GOT3 (cell line): ENCODE data around the gene PRSS1.
"Not testable (repeated sequence)": the region's sequence is repeated elsewhere in the genome, so short reads cannot be mapped to it uniquely, and the experiment has no call there.

Experiments used
- DNase-seq: peaks from one replicate; lab custom pipeline; 2025; ENCODE audit warnings: mixed read lengths; lab: John Stamatoyannopoulos, UW

The PRSS1 gene

DNA sequence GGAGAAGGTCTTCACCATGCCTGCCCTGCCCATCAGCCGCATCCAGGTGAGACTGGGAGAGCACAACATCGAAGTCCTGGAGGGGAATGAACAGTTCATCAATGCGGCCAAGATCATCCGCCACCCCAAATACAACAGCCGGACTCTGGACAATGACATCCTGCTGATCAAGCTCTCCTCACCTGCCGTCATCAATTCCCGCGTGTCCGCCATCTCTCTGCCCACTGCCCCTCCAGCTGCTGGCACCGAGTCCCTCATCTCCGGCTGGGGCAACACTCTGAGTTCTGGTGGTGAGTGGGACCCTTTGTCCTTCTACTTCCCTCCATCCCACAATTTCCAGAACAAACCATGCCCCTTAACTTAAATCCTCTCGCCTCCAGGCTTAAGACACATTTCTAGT, 24.0 kb downstream of the PRSS1 start:
- DNase-seq, result no peak

DNA sequence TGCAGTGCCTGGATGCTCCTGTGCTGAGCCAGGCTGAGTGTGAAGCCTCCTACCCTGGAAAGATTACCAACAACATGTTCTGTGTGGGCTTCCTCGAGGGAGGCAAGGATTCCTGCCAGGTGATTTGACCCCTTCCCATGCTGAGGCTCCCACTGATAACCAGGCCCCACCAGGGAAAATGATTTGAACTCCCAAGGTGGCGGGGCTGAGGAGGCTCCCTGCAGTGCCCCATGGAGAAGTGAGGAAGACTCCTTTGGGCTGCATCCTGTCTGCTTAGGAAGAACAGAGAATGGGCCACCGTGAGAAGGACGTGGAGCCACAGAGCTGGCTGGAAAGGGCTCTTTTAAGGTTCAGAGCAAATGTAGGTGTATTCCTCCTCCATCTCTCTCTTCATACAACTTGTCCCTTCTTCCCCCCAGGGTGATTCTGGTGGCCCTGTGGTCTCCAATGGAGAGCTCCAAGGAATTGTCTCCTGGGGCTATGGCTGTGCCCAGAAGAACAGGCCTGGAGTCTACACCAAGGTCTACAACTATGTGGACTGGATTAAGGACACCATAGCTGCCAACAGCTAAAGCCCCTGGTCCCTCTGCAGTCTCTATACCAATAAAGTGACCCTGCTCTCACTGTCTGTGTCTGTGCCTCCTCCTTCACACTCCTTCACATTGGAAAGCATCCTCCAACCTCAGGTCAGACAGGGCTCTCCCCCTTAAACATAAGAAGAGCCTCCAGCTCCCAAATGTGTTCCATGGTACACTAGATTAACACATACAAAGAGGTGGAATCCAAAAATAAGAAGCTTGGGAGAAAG, 24.9 kb downstream of the PRSS1 start:
- no peak for DNase-seq

DNA sequence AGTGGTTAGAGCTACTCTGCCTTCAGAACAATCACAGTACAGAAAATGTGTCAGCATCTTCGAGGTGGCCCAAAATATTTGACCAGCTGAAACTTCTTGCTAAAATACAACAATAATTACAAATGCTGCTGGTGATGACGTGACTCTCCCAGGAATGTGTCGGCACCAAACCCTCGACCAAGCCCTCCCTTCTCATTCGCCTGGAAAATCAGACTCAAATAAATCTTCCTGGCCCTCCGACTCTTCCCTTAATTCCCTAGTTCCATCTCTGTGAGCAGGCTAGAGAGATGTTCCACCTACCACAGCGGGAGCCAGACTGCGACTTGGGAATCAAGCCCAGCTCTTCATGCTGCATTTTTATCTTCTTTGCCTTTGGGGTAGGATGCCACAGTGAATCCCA, 25.6 kb downstream of the PRSS1 start:
- no peak for DNase-seq

DNA sequence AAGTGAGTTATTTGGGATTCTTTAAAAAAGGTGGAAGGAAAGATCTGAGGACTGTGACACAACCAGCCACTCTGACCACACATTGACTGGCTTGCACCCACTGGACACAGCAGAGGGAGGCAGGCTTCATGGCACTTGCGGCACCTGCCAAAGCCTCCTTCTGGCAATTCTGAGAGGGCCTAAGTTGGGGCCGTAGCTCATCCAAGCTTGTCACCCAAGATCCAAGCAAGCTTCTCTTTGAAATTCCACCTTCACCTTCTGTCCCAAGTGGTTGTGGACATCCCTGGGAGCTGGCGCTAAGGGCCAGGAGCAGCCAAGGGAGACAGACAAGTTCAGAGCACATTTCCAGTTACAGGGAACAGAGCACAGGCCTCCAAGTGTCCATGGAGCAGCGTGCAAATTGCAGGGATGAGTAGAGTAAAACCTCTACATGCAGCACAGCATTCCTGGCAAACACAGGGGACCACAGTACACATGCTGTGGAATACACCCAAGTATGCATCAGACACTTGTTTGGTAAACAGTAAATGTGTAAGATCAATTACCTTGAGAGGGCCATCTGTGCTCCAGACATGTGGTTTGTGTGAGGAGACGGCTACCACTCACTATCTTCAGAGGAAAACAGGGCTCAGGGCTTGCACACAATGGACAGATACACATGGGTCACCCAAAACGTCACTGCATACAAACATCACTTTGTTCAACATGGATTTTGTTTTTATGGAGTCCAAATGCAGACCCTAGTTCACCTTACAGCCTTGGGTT, 26.3 kb downstream of the PRSS1 start:
- DNase-seq, result not testable (repeated sequence)

DNA sequence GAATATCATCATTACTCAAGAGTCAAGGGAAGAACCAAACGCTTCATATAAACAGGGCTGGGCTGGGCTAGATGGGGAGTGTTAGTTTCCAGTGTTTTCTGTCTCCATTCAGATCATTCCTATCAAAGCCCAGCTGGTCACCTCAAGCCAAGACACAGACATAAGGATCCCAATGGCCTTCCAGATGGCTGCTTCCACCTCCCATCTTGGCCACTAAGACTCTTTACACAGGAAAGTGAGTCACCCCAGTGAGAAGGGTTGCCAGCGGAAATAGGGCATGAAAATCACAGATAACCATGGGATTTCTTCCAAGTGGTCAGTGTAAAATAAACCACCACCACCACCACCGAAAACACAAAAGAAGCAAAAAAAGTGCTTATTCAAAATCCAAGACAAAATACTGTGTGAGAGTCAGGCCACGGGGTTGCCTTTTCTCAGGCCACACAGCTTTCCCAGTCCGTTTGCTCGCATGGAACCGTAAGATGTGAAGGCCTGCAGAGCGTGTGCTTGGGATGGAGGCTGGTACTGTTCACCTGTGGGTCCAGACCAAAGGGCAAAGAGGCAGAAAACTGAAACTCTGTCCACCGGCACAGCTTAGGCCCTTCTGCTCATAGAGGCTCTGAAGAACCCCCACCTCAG, 27.1 kb downstream of the PRSS1 start:
- no peak for DNase-seq

DNA sequence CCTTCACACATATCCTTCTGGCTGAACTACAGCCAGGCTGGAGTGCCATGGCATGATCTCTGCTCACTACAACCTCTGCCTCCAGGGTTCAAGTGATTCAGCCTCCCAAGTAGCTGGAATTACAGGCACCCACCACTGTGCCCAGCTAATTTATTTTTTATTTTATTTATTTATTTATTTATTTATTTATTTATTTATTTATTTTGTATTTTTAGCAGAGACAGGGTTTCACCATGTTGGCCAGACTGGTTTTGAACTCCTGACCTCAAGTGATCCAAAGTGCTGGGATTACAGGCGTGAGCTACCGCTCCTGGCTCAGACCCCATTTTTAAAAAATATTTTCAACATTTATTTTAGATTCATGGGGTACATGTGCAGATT, 27.6 kb downstream of the PRSS1 start:
- DNase-seq, result not testable (repeated sequence)

GRCh38 chr7:142777318-142777717, 28.0 kb downstream of the PRSS1 start:
- DNase-seq, result no peak

- peak; percentile 40 for DNase-seq
These were observed 33.9 kb downstream of the PRSS1 start for GRCh38 chr7:142782922-142783900.

DNA sequence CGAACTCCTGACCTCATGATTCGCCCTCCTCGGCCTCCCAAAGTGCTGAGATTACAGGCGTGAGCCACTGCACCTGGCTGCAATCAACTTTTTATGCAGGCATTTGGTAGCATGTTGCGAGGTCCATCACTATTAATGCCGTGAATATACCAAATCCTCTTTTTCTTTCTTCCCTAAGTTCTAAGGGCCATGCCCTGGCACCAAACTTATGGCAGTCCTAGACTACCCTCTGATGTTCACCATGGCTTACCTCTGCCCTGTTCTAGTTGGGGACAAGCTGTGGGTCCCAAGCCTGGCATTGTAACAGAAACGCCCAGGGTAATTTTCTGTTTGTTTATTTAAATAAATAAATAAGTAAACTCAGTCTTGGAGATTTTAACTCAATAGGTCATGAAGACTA, 34.8 kb downstream of the PRSS1 start:
- no peak for DNase-seq

DNA sequence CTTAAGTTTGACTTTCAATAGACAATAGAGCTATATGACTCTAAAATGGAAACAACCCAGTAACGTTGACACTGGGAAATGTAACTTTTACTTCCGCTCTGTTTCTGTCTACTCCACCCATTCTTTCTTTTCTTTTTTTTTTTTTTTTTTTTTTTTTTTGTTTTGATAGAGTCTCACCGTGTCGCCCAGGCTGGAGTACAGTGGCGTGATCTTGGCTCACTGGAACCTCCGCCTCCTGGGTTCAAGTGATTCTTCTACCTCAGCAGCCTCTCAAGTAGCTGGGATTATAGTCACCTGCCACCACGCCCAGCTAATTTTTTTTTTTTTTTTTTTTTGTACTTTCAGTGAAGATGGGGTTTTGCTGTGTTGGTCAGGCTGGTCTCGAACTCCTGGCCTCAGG, 35.4 kb downstream of the PRSS1 start:
- DNase-seq, result no peak

GRCh38 chr7:142785841-142786250, 36.6 kb downstream of the PRSS1 start:
- no peak for DNase-seq

- no peak for DNase-seq
These were observed 37.9 kb downstream of the PRSS1 start for GRCh38 chr7:142787034-142787768.

DNA sequence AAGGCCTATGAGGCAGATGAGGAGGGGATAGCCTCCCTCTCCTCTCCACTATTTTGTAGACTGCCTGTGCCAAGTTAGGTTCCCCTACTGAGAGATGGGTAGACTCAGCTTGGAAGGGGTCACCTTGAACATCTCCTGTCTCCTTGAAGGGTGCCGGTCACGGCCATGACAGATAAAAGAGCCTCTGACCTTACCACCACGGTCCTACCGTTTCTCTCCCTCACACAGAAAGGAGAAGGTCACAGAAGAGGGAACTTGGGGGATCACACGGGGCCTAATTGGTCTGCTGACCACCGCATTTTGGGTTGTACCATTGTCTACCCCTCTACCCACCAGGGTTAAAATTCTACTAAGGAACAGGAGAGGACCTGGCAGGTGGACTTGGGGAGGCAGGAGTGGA, 38.5 kb downstream of the PRSS1 start:
- DNase-seq, result no peak

- DNase-seq, result no peak
These were observed 39.3 kb downstream of the PRSS1 start for GRCh38 chr7:142788303-142789289.

- DNase-seq, result no peak
These were observed 40.2 kb downstream of the PRSS1 start for GRCh38 chr7:142789441-142789840.

DNA sequence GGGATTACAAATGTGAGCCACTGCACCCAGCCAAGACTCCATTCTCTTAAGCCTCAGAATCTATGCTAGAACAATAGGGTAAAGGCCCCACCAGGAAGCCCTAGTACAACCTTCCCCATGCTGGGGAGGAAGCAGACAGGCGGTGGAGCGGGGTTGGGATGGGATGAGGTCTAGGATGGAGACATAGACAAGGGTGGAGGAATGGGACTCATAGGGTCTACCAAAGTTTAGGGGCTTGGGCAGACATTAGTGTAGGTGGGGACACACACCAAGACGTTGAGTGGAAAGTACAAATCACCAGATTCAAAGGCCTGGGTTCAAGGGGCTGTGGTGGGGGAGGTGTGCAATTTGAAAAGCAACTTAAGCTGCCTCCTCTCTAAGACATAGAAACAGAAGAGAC, 40.8 kb downstream of the PRSS1 start:
- DNase-seq, result no peak

- DNase-seq, result no peak
These were observed 41.3 kb downstream of the PRSS1 start for GRCh38 chr7:142790555-142790954.

GRCh38 chr7:142791502-142791901, 42.2 kb downstream of the PRSS1 start:
- DNase-seq, result no peak

DNA sequence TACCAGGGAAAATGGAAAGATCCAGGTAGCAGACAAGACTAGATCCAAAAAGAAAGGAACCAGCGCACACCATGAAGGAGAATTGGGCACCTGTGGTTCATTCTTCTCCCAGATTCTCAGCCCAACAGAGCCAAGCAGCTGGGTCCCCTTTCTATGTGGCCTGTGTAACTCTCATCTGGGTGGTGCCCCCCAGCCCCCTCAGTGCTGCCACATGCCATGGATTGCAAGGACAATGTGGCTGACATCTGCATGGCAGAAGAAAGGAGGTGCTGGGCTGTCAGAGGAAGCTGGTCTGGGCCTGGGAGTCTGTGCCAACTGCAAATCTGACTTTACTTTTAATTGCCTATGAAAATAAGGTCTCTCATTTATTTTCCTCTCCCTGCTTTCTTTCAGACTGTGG, 42.9 kb downstream of the PRSS1 start:
- no peak for DNase-seq

DNA sequence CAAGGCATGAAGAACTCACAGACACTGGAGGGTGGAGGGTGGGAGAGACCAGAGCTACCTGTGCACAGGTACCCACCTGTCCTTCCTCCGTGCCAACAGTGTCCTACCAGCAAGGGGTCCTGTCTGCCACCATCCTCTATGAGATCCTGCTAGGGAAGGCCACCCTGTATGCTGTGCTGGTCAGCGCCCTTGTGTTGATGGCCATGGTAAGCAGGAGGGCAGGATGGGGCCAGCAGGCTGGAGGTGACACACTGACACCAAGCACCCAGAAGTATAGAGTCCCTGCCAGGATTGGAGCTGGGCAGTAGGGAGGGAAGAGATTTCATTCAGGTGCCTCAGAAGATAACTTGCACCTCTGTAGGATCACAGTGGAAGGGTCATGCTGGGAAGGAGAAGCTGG, 43.3 kb downstream of the PRSS1 start:
- no peak for DNase-seq
